MG63 (cell line): ENCODE measurements around the gene HPS4. TPM values are rescaled to one million over a fixed set of nuclear protein-coding genes. Genes with fewer than 3 reads are reported as not detected.

Source experiments
- DNase-seq: peaks from one replicate; pipeline ENCODE4 v3.0.0-alpha.2; 2020
- H3K27me3 ChIP-seq: fragments of 250-450 bp; sonication (Bioruptor Pico); 2 replicates; pipeline ENCODE4 v1.5.1; 2020; ENCODE audit warnings: mild to moderate bottlenecking, moderate library complexity
- H3K36me3 ChIP-seq: fragments of 250-450 bp; sonication (Bioruptor Pico); 2 replicates; pipeline ENCODE4 v1.5.1; 2020; ENCODE audit warnings: mild to moderate bottlenecking, moderate library complexity
- H3K4me3 ChIP-seq: fragments of 250-450 bp; sonication (Bioruptor Pico); 2 replicates; pipeline ENCODE4 v1.5.1; 2020; ENCODE audit warnings: mild to moderate bottlenecking, moderate library complexity
- H3K9me3 ChIP-seq: fragments of 250-450 bp; sonication (Bioruptor Pico); 2 replicates; pipeline ENCODE4 v1.5.1; 2020; ENCODE audit warnings: mild to moderate bottlenecking, moderate library complexity
- total RNA-seq: library from RNA; depleted of rRNA; stranded (reverse); fragments of >200 nt; shearing (Covaris generic); gene quantifications from 2 replicates; pipeline ENCODE4 v1.2.3, GENCODE V29; 2014; ENCODE audit warnings: low replicate concordance

The HPS4 gene
- total RNA-seq, 1 experiment from 2014 or later, result 13.0 TPM

DNA sequence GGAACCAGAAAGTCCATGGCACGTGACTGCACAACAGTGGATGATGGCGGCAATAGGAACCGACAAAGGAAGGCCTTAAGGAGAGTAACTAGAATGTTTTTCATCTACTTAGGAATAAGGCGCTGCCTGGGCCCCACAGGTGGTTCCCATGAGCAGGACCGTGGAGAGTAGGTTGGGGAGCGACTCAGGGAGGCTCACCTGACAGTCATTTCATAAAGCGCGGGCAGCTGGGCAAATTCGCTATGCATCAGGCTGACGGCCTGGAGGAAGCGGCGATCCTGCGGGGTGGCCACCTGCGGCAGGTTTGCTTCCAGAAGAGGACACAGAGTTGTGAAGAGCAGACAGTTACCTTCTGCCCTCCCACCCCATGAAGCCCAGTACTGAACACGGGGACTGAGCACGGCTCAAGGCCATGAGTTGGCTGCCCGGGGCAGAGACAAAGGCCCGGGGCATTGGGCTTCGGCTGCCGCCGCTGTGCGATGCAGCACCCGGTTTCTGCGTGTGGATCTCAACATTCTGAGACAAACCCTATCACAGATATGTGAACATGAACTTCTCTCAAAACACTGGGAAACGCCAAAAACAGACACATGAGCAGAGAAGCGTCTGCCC is 25.8 kb downstream of the HPS4 start:
- H3K36me3 ChIP-seq, result peaks cover 29% of the 10 kb centered on the region

DNA sequence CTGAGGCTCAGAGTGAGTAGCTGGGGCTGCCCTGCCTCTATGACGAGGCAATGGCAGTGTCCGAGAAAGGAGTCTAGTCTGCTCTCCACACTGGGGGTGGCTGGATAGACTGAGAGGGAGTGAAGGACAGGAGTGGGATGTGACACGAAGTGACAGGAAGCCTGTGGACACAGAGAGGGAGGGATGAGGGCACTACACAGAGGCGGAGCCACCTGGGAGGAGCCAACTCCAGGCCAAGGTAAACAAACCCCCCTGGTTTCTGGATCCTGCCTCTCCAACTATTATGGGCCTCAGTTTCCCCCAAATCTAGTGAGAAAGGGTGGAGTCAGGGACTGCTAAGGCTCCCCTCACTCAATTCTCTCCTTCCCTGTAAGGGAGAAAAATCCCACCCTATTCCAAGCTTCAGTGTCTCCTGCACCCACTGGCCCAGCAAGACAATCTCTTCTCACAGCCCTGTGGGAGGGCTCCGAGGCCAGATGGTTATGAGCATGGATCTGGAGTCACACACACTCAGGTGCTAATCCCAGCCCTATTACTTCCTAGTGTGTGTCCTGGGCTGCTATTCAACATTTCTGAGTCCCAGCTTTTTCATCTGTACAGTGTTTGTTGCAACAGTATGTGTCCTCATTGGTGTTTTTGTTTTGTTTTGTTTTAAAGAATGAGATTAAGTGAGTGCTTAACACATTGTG is 29.6 kb downstream of the HPS4 start:
- Histone ChIP-seq H3K27me3 (no peaks in the 10 kb centered on the region), H3K4me3 (no peak overlapping the region), H3K36me3 (peaks cover 11% of the 10 kb centered on the region), H3K9me3 (no peaks in the 10 kb centered on the region)
- no peak for DNase-seq

More for the DNA sequence above, 25.8 kb downstream of the HPS4 start:
- Histone ChIP-seq H3K4me3 (no peak overlapping the region), H3K27me3 (no peaks in the 10 kb centered on the region), H3K9me3 (no peaks in the 10 kb centered on the region)
- no peak for DNase-seq

- Histone ChIP-seq H3K9me3 (no peaks in the 10 kb centered on the region), H3K36me3 (peaks cover 11% of the 10 kb centered on the region), H3K27me3 (no peaks in the 10 kb centered on the region), H3K4me3 (no peak overlapping the region)
- DNase-seq, result no peak
Observed at GRCh38 chr22:26453216-26453615, 30.4 kb downstream of the HPS4 start.

DNA sequence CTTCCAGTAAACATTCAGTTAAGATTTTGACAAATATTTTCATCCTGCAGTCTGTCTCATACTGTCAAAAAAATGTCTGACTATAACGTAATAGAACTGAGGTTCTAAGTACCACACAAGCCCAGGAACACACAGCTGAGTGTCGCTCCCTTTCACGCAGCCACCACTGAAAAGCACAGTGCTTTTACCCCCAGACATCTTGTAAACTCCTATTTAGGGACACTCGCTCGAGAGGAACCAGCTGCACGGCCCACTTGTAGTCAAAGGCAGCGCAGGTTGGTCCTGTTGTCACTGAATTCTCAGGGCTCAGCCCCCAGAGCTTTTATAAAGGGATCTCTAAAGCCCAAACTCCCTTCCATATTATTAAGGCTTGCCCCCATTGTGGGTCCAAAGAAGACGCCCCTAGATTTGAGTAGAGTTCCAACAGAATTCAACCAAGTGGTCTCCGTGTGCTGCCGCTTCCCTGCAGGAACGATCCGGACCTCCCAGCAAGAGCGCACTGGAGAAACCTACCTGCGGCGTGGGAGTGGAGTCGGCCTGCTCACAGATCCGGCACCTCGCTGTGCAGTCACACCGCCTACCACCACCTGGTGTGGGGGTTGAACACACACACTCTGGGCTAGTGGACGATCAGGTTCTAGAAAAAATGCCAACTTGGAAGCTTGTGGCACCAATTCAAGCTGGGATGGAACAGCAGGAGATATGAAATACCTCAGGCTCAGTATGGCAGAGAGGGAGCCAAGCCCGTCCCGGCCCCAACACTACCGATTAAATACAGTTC is 31.2 kb downstream of the HPS4 start:
- no peaks in the 10 kb centered on the region for H3K27me3 ChIP-seq

GRCh38 chr22:26450453-26451185 is 33.0 kb downstream of the HPS4 start:
- Histone ChIP-seq H3K36me3 (peaks cover 3% of the 10 kb centered on the region), H3K9me3 (no peaks in the 10 kb centered on the region), H3K27me3 (no peaks in the 10 kb centered on the region), H3K4me3 (no peak overlapping the region)
- no peak for DNase-seq

More for the DNA sequence above, 31.2 kb downstream of the HPS4 start:
- Histone ChIP-seq H3K9me3 (no peaks in the 10 kb centered on the region), H3K4me3 (no peak overlapping the region), H3K36me3 (peaks cover 8% of the 10 kb centered on the region)
- DNase-seq, result no peak

GRCh38 chr22:26448941-26449340 is 34.6 kb downstream of the HPS4 start:
- no peaks in the 10 kb centered on the region for H3K27me3 ChIP-seq
- H3K36me3 ChIP-seq, result peaks cover under 1% of the 10 kb centered on the region
- no peak overlapping the region for H3K4me3 ChIP-seq
- no peaks in the 10 kb centered on the region for H3K9me3 ChIP-seq
- DNase-seq, result no peak

- Histone ChIP-seq H3K27me3 (no peaks in the 10 kb centered on the region), H3K9me3 (no peaks in the 10 kb centered on the region), H3K36me3 (no peaks in the 10 kb centered on the region; the same call in 1 of the 2 replicates), H3K4me3 (no peak overlapping the region)
- no peak for DNase-seq
Observed at GRCh38 chr22:26448334-26448733, 35.2 kb downstream of the HPS4 start.

DNA sequence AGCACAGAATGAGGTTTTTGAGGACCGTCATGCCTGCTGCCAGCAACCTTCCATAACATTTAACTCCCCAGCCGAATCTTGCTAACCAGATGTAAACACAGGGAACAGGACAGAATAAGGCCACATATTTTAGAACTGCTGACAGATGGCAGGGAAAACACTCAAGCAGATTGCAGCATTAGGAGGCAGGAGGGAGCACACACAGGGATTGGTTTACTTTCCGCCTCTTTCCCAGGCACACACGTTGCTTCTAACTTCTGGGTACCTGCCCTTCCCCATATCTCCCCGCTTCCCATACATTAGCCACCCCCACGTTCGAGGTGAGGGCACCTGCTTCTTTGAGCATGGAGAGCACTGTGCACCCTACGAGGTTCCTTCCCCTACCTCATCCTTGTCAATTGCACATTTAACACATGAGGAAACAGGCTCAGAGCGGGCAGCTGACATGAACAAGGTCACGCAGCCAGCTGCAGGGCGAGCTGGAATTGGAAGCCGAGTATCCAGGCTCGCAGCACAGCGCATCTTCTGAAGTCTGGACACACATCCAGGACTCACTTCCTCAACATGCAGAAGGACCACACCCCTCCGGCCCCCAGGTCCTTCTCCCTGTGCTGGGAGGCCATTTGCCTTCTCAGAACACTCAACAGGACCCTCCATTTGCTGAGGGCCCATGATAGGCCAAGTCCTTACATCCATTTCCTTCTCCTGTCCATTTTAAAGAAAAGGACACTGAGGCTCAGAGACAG is 35.8 kb downstream of the HPS4 start:
- no peaks in the 10 kb centered on the region for H3K27me3 ChIP-seq
- H3K4me3 ChIP-seq, result no peak overlapping the region
- DNase-seq, result no peak
- H3K9me3 ChIP-seq, result no peaks in the 10 kb centered on the region
- no peaks in the 10 kb centered on the region for H3K36me3 ChIP-seq

DNA sequence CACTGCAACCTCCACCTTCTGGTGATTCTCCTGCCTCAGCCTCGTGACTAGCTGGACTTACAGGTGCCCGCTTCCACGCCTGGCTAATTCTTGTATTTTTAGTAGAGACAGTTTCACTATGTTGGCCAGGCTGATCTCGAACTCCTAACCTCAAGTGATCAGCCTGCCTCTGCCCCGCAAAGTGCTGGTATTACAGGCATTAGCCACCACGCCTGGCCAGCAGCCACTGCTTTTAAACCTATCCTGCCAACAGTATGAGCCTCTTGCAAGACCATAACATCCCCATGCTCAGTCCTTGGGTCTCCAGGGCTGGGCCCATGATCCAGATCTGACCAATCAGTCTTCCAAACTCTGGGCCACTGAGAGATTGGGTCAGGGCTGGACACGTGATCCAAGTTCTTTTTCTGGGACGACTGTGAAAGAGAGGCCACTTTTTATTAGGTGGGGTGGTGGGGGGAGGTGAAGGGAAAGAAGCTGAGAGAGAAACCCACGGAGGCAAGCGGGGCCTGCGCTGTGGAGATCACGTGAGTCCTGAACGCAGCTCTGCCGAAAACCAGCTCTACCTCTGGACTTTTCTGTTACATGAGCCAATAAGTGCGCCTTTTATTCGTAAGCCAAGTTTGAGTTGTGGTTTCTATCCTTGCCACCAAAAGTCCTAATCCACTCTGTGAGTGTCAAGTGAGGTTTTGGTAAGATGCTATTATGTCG is 36.6 kb downstream of the HPS4 start:
- H3K9me3 ChIP-seq, result no peaks in the 10 kb centered on the region
- H3K27me3 ChIP-seq, result no peaks in the 10 kb centered on the region
- H3K4me3 ChIP-seq, result no peak overlapping the region
- DNase-seq, result no peak
- no peaks in the 10 kb centered on the region for H3K36me3 ChIP-seq

- H3K36me3 ChIP-seq, result no peaks in the 10 kb centered on the region
- DNase-seq, result no peak
- no peak overlapping the region for H3K4me3 ChIP-seq
- H3K27me3 ChIP-seq, result no peaks in the 10 kb centered on the region
- H3K9me3 ChIP-seq, result no peaks in the 10 kb centered on the region
Observed at GRCh38 chr22:26445577-26446275, 37.9 kb downstream of the HPS4 start.

GRCh38 chr22:26444777-26445176 is 38.8 kb downstream of the HPS4 start:
- DNase-seq, result no peak
- no peaks in the 10 kb centered on the region for H3K9me3 ChIP-seq
- no peaks in the 10 kb centered on the region for H3K27me3 ChIP-seq
- H3K36me3 ChIP-seq, result no peaks in the 10 kb centered on the region
- H3K4me3 ChIP-seq, result no peak overlapping the region

DNA sequence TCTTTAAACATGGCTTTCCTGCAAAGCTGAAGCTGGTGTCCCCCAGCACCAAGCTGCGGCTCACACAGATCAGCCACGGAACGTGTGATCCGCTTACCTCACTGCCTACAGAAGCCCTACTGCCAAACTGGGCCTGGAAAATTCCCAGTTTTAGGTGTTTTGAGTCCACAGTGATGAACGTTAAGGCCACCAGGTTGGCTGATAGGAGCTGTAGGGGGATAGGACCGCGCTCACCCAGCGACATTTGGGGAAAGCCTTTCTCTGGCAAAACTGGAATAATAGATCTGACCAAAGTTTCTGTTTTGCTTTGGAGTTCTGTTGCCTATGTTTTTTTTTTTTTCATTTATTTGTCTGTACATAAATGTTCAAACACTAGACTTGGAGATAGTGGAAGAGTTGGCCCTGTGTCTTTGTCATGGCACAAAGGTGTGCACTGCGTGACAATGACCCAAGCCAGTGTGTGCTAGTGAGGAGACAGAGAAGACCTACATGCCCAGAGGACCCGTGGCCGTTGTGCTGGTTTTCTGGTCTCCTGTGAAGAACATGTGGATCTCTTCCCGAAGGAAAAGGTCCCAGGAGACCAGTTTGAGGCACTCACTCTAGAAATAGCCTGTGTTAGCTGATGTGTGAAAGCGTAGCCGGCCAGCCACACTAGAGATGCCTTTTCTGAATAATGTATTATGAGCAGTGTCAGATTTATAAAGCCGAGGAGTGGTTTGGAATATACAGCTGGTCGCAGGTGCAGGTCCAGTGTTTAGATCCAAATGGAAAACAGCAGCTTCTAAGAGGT is 39.5 kb downstream of the HPS4 start:
- Histone ChIP-seq H3K36me3 (no peaks in the 10 kb centered on the region), H3K4me3 (no peak overlapping the region), H3K27me3 (no peaks in the 10 kb centered on the region), H3K9me3 (no peaks in the 10 kb centered on the region)
- no peak for DNase-seq

DNA sequence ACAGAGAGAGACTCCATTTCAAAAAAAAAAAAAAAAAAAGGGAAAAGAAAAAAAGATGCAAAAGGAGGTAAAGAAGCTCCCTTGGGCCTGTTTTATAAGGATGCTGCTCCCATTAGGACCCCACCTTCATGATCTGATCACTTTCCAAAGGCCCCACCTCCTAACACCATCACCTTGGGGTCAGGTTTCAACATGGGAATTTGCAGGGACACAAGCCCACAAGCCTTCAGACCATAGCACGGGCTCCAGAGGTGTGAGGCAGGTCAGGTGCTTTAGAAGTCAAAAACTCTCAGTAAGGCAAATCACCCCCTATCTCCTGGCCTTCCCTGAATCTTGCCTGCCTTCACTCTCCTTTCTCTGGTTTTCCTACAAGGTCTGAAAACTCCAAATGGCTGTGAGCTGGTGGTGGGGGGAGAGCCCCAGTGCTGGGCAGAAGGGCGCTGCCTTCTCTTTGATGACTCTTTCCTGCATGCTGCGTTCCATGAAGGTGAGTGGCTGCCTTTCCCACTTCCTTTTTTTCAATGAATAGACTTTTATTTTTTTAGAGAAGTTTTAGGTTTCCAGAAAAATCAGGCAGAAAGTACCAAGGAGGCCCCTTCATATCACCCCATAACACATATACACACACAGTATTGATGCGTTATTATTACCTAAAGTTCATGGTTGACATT is 41.4 kb downstream of the HPS4 start:
- DNase-seq, result no peak
- no peaks in the 10 kb centered on the region for H3K36me3 ChIP-seq
- no peak overlapping the region for H3K4me3 ChIP-seq
- no peaks in the 10 kb centered on the region for H3K9me3 ChIP-seq
- no peaks in the 10 kb centered on the region for H3K27me3 ChIP-seq

DNA sequence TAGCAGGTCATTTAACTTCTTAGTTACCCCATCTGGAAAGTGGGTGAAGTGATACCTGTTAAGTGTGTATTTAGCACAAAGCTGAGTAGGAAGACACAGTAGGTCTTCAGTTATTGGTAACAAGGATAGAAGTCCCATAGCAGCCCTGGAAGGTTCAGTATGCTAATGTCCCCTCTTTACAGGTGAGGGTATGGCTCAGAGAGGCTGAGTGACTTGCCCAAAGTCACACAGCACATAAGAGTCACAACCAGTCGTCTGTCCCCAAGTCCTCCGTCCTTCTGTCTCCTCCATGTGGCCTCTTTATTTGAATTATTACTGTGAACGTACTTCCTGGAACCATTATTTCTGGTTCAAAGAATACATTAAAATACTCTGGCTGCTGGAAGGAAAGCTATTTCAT is 44.0 kb downstream of the HPS4 start:
- no peak for DNase-seq
- Histone ChIP-seq H3K36me3 (no peaks in the 10 kb centered on the region), H3K4me3 (no peak overlapping the region), H3K9me3 (no peaks in the 10 kb centered on the region), H3K27me3 (no peaks in the 10 kb centered on the region)
